ENCODE measurements around the gene CFAP92.

GRCh38 chr3:128906804-128907525 is 86.9 kb downstream of the CFAP92 start:
- TF ChIP-seq, protein P1, sequence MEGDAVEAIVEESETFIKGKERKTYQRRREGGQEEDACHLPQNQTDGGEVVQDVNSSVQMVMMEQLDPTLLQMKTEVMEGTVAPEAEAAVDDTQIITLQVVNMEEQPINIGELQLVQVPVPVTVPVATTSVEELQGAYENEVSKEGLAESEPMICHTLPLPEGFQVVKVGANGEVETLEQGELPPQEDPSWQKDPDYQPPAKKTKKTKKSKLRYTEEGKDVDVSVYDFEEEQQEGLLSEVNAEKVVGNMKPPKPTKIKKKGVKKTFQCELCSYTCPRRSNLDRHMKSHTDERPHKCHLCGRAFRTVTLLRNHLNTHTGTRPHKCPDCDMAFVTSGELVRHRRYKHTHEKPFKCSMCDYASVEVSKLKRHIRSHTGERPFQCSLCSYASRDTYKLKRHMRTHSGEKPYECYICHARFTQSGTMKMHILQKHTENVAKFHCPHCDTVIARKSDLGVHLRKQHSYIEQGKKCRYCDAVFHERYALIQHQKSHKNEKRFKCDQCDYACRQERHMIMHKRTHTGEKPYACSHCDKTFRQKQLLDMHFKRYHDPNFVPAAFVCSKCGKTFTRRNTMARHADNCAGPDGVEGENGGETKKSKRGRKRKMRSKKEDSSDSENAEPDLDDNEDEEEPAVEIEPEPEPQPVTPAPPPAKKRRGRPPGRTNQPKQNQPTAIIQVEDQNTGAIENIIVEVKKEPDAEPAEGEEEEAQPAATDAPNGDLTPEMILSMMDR (IDR thresholded peaks at IDR 0.05; ENCODE audit: insufficient read depth, low read depth, low read length), result no peak
- TF ChIP-seq EZH2 (IDR thresholded peaks at IDR 0.05; ENCODE audit: insufficient read depth, low read length), result no peak
